ENCODE data around the gene PIP4K2A. TPM values are rescaled to one million over a fixed set of nuclear protein-coding genes. Genes with fewer than 3 reads are reported as not detected.
A peak's percentile ranks its signal among the peaks of the same experiment; 100 is the strongest.

The PIP4K2A gene
- total RNA-seq, 1 experiment from 2014 or later: 20.2 TPM

GRCh38 chr10:22740180-22740579, 25.8 kb upstream of the PIP4K2A start:
- Histone ChIP-seq H3K4me2 (ENCODE audit: low read length) (no peak overlapping the region), H3F3A (ENCODE audit: low read length, unreplicated experiment) (no peaks in the 10 kb centered on the region), H3K9me3 (ENCODE audit: low read length) (no peaks in the 10 kb centered on the region), H3K4me3 (ENCODE audit: low read length) (no peak overlapping the region), H2AFZ (ENCODE audit: low read length) (no peak overlapping the region), H4K20me1 (ENCODE audit: low read length) (no peaks in the 10 kb centered on the region), H3K9ac (ENCODE audit: low read length) (no peak overlapping the region), H3K27ac (ENCODE audit: low read length) (no peak overlapping the region), H3K4me1 (ENCODE audit: insufficient read depth, low read length) (peaks cover 21% of the 10 kb centered on the region), H3K27me3 (ENCODE audit: low read length) (no peaks in the 10 kb centered on the region), H3K36me3 (ENCODE audit: low read depth, low read length) (no peaks in the 10 kb centered on the region), H3K9me2 (replicated peaks; ENCODE audit: low read length) (no peaks in the 10 kb centered on the region), H3K79me2 (ENCODE audit: low read length) (no peaks in the 10 kb centered on the region)
- ChIA-PET POLR2A (ENCODE audit: unreplicated experiment) (no interaction called here), CTCF (no interaction called here)
- BruUV-seq (replicated peaks): no TSS peak
- DNase-seq: peak; percentile 35
- intact Hi-C loops (cut with micrococcal nuclease): no loop called here
- TF ChIP-seq CTCF (conservative IDR thresholded peaks at IDR 0.05; ENCODE audit: low read depth, low read length) (no peak), EZH2phosphoT487 (IDR thresholded peaks at IDR 0.05; ENCODE audit: borderline replicate concordance, low read length) (no peak), EZH2 (IDR thresholded peaks at IDR 0.05; ENCODE audit: low read length, unreplicated experiment) (no peak)
- ATAC-seq: no peak

- intact Hi-C loops (cut with micrococcal nuclease): no loop called here
- ChIA-PET POLR2A (ENCODE audit: unreplicated experiment) (no interaction called here), CTCF (no interaction called here)
- DNase-seq: peak; percentile 65
- Histone ChIP-seq H3K9ac (ENCODE audit: low read length) (no peak overlapping the region; the same call in 1 of the 2 replicates), H3K79me2 (ENCODE audit: low read length) (no peaks in the 10 kb centered on the region), H3K27ac (ENCODE audit: low read length) (peak overlapping the region; percentile 42), H3K27me3 (ENCODE audit: low read length) (no peaks in the 10 kb centered on the region), H3K4me2 (ENCODE audit: low read length) (no peak overlapping the region), H3K4me3 (ENCODE audit: low read length) (no peak overlapping the region), H3K36me3 (ENCODE audit: low read depth, low read length) (no peaks in the 10 kb centered on the region), H3F3A (ENCODE audit: low read length, unreplicated experiment) (no peaks in the 10 kb centered on the region), H3K4me1 (ENCODE audit: insufficient read depth, low read length) (peaks cover 21% of the 10 kb centered on the region), H2AFZ (ENCODE audit: low read length) (no peak overlapping the region), H4K20me1 (ENCODE audit: low read length) (no peaks in the 10 kb centered on the region), H3K9me2 (replicated peaks; ENCODE audit: low read length) (no peaks in the 10 kb centered on the region), H3K9me3 (ENCODE audit: low read length) (no peaks in the 10 kb centered on the region)
- no TSS peak for BruUV-seq (replicated peaks)
- no peak for TF ChIP-seq EZH2 (IDR thresholded peaks at IDR 0.05; ENCODE audit: low read length, unreplicated experiment)
- no peak for ATAC-seq
Measured at GRCh38 chr10:22737587-22737986, 23.2 kb upstream of the PIP4K2A start.

GRCh38 chr10:22736134-22736533, 21.8 kb upstream of the PIP4K2A start:
- Histone ChIP-seq H3K4me3 (ENCODE audit: low read length) (no peak overlapping the region), H3K9ac (ENCODE audit: low read length) (no peak overlapping the region), H3F3A (ENCODE audit: low read length, unreplicated experiment) (no peaks in the 10 kb centered on the region), H3K4me2 (ENCODE audit: low read length) (no peak overlapping the region), H3K27ac (ENCODE audit: low read length) (no peak overlapping the region), H3K36me3 (ENCODE audit: low read depth, low read length) (no peaks in the 10 kb centered on the region), H3K79me2 (ENCODE audit: low read length) (no peaks in the 10 kb centered on the region), H2AFZ (ENCODE audit: low read length) (no peak overlapping the region), H3K9me3 (ENCODE audit: low read length) (no peaks in the 10 kb centered on the region), H3K27me3 (ENCODE audit: low read length) (no peaks in the 10 kb centered on the region), H3K4me1 (ENCODE audit: insufficient read depth, low read length) (peaks cover 21% of the 10 kb centered on the region), H4K20me1 (ENCODE audit: low read length) (no peaks in the 10 kb centered on the region), H3K9me2 (replicated peaks; ENCODE audit: low read length) (no peaks in the 10 kb centered on the region)
- intact Hi-C loops (cut with micrococcal nuclease): no loop called here
- no peak for TF ChIP-seq CTCF (conservative IDR thresholded peaks at IDR 0.05; ENCODE audit: low read depth, low read length)
- TF ChIP-seq EZH2 (IDR thresholded peaks at IDR 0.05; ENCODE audit: low read length, unreplicated experiment): no peak
- TF ChIP-seq EZH2phosphoT487 (IDR thresholded peaks at IDR 0.05; ENCODE audit: borderline replicate concordance, low read length): no peak
- ChIA-PET CTCF (no interaction called here), POLR2A (ENCODE audit: unreplicated experiment) (no interaction called here)
- no TSS peak for BruUV-seq (replicated peaks)
- ATAC-seq: no peak
- peak; percentile 37 for DNase-seq

All from PC-3 (cell line).